Hypothalamus (tissue), 51 donors: ENCODE results near the gene CCBE1.

Source experiments
- DNase-seq, 51 donors: peaks; one replicate each; lab custom pipeline; 2025; lab: John Stamatoyannopoulos, UW

Gene CCBE1

DNA sequence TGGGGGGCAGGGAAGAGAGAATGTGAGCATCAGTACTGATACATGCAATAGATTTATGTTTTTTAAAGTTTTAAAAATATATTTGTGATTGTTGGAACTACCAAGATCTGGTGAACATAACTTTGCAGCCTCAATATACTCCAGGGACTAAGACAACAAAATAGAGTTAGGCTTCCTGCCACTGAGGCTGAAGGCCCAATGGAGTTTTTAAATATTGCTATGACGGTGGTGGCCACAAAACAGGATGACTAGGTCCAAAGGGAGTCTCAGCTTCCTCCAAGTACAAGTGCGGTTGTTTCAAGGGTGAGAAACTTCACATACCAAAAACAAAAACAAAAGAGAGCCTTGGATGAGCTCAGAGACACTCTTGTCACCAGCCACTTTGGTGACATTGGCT is 72.9 kb downstream of the CCBE1 start:
- DNase-seq = no peak

DNA sequence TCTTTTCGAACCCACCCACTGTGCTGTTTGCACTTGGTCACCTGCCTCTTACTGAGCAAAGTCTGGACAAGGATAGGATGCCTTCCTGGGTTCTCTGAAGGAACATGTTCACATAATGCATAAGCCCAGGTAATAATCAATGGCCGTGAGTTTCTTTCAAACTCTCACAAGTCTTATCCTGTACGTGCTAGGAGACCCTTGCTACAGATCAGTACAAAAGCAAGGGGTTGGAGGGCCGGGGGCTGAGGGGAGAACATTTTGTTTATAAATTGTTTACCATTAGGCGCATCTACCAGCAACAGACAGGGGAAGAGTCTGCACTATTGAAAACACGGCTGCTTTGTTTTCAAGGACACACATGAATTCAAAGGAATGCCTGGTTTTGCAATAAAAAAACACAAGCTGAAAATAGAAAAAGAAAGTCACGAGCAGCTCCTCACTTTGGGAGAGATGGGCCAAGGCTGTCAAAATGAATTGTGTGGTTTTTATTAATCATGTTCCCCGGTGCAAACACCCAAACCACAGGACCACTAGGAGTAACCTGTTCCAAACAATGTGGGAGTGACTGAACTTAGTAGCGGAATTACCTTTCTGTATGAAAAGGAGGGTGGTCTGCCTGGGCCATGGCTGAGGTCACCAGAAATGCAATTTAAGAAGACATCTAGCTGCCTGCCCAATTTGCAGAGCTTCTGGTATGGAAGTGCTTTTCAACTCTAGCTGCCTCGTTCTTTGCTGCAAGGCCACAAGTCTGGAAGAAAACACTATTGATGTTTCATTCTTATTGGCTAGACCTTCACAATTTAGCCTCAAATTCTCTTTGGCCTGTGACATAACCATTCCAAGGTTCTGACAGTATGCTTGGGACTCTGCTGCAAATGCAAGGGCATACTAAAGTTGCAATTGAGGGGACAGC is 73.5 kb downstream of the CCBE1 start:
- no peak for DNase-seq

DNA sequence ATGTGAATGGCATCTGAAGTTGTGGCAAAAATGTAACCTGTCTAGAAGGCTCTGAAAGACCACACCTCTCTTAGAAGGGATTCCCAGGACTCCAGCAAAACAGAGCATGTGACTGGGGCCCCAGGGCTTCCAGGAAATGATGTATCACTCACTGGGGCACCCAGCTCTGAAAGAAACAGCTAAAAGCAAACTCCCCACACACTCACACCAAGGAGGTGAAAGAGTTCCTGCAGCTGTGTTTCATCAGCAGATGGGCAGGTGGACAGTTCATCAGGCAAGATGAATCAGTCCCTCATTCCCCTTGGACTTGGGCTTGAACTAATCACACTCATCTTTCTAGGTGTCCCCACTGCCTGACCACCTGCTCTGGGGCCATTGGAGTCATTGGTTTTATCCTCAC is 76.2 kb downstream of the CCBE1 start:
- no peak for DNase-seq

DNA sequence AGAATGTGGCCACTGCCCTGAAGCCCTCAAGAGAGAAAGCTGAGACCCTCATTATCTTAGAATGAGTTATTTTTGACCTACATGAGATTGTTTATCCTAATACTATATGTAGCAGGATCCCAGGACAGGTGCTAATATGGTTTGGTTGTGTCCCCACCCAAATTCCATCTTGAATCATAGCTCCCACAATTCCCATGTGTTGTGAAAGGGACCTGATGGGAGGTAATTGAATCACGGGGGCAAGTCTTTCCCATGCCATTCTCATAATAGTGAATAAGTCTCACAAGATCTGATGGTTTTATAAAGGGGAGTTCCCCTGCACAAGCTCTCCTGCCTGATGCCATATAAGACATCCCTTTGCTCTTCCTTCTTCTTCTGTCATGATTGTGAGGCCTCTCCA is 76.8 kb downstream of the CCBE1 start:
- DNase-seq = no peak

DNA sequence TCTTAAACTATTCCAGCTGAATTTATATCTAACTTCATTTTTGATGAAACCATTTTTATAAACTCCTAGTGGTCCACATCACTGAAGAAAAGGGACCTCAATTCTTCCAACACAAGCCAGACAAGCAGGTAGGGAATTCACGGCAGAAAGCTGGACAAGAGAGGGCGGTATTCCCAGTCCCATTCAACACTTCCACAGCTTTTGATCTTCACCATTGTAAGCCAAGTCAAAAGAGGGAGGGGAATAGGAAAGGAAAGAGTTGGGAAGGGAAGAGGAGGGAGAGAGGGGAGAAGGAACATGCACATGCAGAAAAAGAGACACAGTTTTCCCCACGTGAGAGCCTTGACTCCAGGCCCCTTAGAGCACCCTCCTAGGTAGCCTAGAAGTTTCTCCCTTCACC is 77.4 kb downstream of the CCBE1 start:
- DNase-seq = no peak

DNA sequence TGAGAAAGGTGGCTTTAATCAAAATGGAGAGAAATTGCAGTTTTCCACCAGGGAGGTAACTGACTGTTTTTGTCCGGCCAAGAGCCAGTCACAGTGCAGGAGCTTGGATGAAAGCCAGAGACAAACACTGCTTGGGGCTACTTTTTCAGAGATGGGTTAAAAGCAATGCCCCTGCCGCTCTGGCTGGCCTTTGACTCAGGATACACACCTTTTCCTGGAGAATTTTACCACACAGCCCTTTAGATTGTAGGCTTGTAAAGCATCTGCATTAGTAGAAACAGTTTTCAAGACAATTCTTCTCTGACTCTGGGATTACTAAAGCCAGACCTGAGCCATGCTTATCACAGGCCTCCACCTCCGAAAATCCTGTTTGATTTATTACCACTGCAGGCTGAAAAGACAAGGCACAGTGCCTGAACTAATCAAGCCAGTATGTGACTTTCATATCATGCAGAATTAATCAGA is 79.7 kb downstream of the CCBE1 start:
- no peak for DNase-seq

DNA sequence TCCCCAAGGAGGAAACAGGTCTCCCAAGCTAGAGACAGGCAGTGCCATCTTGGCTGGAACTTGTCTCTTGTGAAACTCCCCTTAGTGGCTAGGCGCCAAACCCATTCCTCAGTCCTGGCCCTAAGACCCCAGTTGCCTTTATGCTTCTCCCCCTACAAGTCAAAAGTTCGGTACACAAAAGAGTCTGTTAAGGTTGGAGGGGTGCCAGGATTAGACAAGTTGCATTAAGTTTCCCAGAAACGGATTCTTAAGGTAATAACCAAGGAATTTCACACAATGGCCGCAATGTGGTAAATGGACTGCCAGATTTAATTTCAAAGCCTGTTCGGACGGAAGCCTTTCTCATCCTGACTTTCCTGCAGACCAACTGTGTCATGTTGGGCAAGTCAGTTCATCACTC is 80.7 kb downstream of the CCBE1 start:
- no peak for DNase-seq

DNA sequence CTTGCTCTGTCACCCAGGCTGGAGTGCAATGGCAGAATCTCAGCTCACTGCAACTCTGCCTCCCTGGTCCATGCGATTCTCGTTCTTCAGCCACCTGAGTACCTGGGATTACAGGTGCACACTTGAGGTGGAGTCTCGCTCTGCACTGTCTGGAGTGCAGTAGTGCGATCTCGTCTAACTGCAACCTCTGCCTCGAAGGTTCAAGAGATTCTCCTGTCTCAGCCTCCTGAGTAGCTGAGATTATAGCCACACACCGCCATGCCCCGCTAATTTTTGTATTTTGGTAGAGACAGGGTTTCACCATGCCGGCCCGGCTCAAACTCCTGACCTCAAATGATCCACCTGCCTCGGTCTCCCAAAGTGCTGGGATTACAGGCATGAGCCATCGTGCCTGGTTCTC is 83.3 kb downstream of the CCBE1 start:
- DNase-seq = no peak

DNA sequence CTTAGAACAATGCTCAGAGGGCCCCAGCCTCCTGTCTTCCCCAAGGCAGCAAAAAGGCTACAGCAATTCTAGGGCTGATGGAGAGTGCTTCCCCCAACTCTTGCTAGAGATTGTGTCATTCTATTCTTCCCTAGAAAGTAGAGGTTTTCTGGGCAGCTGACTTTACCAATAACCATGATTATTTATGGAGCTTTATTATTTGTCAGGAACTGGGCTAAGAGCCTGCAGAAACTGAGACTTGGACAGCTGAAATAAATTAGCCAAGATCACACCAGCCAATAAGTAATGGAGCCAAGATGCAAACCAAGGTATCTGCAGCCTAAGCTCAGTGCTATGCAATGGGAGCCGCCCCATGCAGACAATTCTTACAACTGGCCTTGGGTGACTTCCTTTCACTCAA is 84.8 kb downstream of the CCBE1 start:
- no peak for DNase-seq

DNA sequence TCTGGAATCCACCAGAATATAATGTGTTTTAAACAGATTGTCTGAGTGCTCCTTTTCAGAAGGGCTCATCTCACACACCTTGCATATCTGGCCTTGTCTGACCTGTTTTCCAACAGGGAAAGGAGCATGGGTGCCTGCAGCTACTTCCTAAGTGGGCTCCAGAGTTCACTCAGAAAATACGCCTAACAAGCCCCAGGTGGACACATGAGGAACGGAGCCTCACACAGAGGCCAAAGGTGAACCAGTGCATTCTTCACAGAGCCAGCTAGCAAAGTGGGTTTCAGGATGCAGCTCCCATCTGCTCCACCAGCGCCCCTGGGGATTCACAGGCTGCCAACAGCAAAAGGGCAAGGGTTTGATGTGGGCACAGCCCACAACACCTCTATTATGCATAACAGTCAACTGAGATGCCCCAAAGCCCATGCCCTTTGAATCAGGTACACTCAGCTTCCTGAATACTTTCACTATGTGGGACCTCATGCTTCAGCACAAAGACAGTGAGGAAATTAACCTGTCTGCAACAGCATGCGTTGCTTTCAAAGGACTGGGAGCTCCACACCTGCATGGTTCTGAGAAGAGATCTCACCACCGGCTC is 86.6 kb downstream of the CCBE1 start:
- no peak for DNase-seq

DNA sequence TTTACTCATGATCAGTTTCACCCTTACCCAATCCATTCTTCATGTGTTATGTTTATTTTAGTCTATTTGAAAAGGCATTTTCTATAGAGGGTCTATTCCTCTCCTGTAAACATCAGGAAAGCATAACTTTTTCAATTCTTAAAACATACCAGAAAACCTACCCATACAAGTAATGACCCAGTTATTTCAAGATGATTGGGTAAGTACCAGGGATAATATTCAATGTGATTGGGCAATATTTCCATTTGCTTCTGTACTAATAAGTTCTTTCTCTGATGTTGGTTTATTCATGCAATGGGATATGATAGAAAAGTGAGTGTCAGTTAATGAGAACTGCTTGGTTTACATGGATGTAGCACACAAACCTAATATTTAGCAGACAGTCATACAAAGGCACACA is 87.6 kb downstream of the CCBE1 start:
- no peak for DNase-seq

DNA sequence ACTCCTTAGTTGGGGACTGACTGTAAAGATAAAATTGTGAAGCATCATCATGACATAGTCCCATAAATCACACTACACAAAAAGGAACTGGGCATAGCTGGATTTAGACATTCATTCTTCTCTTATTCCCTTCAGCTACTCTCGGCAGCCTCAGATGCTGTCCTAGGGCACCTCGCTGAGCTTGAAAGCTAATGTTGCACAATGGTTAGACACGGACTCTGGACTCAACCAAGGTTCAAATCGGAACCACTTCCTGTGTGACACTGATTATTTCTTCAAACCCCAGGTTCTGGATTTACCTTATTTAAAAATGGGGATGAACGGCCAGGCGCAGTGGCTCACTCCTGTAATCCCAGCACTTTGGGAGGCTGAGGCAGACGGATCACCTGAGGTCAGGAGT is 89.8 kb downstream of the CCBE1 start:
- DNase-seq = no peak

DNA sequence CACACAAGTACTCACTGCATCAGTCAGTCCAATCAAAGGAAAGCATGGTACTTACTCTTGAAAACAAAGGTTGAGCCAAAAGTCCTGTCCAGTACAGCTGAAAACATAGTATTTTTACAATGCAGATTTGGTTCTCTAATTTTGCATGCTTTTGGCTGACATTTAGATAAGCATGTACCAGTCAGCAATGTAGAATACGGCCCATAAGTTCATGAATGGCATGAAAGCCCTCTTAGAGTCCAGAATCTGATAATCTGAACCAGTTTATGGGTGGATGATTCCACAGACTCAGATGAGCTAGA is 90.2 kb downstream of the CCBE1 start:
- DNase-seq = no peak

DNA sequence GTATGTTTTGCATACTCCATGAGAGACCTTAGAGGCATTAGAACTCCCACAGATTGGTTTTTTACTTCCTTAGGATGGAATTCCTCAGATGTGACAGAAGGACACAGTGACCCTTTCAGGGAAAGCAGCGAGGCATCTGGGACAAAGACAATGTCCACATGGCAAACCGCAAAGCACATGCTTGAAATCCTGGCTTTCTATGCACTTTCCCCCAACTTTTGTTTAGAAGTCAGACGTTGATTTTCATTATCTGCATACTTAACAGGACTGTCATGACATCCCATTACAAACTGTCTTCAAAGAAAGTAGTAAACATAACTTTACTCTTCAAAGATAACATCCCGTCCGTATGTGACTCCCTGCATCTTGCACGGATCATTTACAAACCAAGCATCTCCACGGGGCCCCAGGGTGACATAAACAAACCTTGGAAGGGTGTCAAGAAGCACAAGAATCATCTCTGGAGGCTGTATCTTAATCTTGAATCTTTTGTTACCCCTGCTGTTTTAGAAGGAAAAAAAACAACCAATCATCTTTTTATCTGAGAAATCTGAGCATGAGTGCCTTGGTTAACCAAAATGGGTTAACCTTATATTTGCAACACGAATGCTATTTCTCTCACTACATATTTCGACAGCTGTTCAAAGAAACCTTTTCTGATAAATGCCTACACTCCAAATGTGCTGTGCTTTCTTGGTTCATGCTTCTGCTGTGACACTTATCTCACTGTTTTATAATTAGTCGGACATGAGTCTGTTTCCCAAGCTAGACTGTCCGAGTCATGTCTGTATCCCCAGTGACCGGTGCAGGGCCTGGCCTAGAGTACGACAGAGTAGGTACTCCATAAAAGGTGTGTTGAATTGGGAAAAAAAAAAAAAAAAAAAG is 90.8 kb downstream of the CCBE1 start:
- DNase-seq = no peak

DNA sequence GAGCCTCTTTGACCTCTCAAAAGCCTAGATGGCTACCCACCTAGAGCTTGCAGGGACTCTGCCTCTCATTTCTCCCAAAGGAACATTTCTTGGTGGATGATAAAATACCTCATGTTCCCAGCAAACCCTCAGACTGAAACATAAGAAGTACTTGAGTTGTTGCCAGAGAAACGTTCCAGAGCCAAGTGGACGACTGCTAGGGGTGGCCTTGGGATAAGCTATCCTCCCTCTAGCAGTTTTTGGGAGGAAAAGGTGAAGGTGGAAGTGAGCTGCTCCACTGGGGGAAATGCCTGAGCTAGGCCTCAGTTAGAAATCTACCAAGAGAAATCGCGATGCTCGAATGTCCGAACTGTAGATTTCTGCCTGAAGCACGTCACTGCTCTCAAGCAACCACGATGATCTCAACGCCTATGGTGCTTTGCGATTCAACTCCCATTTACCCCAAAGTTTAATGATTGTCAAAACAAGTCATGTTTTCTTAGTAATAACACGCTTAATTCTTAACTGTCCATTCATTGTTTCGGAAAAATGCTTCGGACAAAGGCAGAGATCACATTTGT is 91.5 kb downstream of the CCBE1 start:
- no peak for DNase-seq

DNA sequence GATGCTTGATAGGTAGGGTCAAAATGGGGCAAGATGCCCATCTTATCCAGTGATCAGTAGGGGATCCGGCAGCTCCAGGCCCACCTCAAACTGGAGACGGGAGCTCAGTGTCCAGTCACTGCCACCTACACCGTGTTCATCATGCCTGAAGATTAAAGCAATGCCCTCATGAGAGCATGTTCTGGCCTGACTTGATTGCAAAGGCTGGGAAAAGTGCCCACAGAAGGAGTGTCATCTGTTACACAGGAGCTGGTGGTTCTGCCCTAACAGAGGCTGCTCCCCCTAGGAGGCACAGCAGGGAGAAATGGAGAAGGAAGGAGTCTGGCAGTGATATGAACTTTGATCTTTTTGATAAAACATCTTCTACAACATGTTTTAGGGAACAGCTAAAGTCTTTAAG is 92.3 kb downstream of the CCBE1 start:
- DNase-seq = no peak

DNA sequence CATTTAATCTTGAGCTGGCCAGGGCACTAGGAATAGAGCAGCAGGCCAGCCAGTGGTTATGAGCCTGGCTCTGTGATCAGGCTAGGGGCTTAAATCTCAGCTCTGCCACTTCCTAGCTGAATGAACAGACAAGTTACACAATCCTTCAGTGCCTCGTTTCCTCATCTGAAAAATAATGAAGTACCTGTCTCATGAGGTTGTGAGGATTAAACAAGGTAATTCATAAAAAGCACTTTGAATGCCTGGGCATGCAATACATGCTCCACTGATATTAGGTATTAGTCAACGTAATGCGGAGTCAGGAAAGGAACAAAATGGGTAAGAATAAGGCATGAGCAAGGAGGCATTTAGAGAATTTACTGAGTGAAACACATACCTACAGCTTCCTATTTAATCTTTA is 100.2 kb downstream of the CCBE1 start:
- no peak for DNase-seq

DNA sequence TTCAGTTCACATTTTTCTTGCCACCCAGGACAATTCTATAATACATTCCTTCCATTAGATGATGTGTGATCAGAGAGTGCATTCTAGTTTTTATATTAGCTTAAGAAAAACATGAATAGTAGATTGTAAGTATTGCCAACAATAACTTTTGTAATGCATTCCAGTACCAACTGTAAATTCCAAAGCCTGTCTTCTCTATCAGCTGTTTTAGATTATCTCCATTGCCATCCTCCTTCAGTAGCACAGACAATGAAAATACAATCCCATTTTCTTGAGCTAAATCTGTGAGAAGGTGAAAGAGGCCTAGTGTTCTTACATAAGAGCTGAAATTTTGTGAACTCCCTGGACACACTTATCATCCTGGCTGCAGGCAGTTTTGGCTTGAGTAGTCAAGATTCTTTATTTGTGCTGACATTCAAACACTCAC is 103.9 kb downstream of the CCBE1 start:
- no peak for DNase-seq

DNA sequence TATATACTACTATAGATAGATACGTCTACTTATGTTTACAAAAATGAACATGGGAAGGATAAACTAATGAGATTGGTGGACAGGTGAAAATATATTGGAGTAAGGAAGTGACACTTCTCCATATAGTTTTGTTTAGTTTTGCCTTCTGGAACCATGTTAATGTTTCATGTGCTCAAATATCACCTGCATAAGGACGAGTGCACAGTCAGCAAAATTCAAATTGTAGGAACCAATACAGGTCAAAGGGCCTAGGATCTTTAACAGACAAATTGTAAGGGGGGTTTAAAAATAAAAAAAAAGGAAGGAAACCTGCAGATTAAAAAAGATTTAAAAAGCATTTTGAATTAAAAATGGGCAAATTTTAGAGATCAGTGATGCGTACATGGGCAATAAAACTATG is 104.6 kb downstream of the CCBE1 start:
- DNase-seq = no peak

DNA sequence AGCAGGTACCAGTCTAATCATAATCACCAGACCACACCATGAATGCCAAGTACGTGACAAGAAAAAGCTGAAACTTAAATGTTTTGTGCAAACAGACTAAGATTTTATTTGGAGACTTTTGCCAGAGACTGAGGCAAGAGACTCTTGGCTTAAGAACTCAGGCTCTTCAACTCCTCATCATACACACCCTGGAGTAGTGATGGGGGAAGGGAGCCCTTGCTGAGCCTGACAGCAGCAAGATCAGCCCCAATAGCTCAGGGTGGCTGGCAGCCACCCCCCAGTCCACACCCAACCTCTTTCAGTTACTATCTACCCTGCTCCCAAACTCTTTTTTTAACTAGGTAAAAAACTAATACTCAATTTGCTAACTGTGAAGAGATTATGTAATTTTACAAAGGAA is 114.8 kb downstream of the CCBE1 start:
- DNase-seq = no peak

DNA sequence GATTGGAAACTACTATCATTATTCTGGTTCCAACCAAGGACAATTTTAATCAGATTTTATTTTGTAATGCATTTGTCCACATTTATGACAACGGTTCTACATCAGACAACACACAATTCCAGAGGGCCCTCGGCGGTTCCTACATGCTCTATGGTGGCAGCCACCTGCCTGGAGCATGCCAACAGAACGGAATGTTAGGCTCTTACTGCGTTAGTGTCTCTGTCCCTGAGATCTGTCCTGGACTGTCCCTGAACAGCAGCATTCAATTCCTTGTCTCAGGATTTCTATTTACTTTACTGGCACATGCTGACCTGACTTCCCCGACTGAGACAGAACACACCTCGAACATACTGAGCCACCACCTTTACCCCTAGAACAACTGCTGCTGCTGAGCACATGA is 117.7 kb downstream of the CCBE1 start:
- DNase-seq = no peak

DNA sequence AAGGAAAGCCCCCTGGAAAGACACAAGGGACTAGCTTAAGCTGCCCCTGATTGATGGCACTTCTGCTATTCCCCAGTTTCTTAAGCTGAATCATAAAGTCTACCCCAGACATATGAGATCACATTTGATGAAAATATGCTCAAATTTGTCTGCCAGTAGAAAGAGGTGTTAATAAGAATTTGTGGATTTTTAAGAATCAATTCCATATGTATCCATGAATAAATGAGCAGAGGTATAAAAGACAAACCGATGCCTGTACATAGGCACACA is 119.9 kb downstream of the CCBE1 start:
- no peak for DNase-seq
